Psoas muscle (tissue), 8 donors: Measurements from ENCODE around the gene AGTR1. TPM values are rescaled to one million over a fixed set of nuclear protein-coding genes. Genes with fewer than 3 reads are reported as not detected.

Source experiments
- ATAC-seq, 4 donors: fragments of 200-7000 bp; cut with Tn5 transposase; one replicate each; pipeline ENCODE4 v1.9.1; 2020; ENCODE audit warnings: moderate library complexity in 3 of 4, mild to moderate bottlenecking in 2 of 4
- DNase-seq, 2 donors: peaks; one replicate each; pipeline ENCODE4 v3.0.0-alpha.2; 2020
- H3K27ac ChIP-seq: fragments of 200-600 bp; one replicate; pipeline ENCODE4 v1.8.0; 2022
- H3K27me3 ChIP-seq, 3 donors: fragments of 200-600 bp in 1 of 3; one replicate each; pipeline versions ENCODE4 v1.6.1 to v1.8.0; 2013 to 2022; ENCODE audit warnings: low read length in 2 of 3, mild to moderate bottlenecking in 2 of 3, moderate library complexity in 1 of 3; ENCODE audit not compliant: insufficient read depth in 3 of 3
- H3K36me3 ChIP-seq, 2 donors: fragments of 200-600 bp in 1 of 2; one replicate each; pipeline versions ENCODE4 v1.6.1 to v1.8.0; 2013 to 2022; ENCODE audit warnings: low read depth in 1 of 2, mild to moderate bottlenecking in 1 of 2, moderate library complexity in 1 of 2; ENCODE audit not compliant: insufficient read depth in 1 of 2
- H3K4me1 ChIP-seq: fragments of 200-600 bp; one replicate; pipeline ENCODE4 v1.8.0; 2022
- H3K4me3 ChIP-seq: fragments of 200-600 bp; one replicate; pipeline ENCODE4 v1.8.0; 2022; ENCODE audit warnings: mild to moderate bottlenecking
- H3K9me3 ChIP-seq: fragments of 200-600 bp; one replicate; pipeline ENCODE4 v1.8.0; 2022
- CTCF ChIP-seq: fragments of 200-600 bp; IDR thresholded peaks from one replicate; pipeline ENCODE4 v1.8.0; 2022; ENCODE audit warnings: antibody characterized with exemption
- WGBS, 3 donors: extraction: QIAGEN DNeasy Blood & Tissue Kit; methylation state at CpG; one replicate each; pipeline versions ENCODE4 v1.1.6 to v1.1.7; 2013; 5-methylcytosine and 5-hydroxymethylcytosine counted together
- intact Hi-C, 2 donors: fragments of 100-400 bp; cut with DNase I; formaldehyde crosslinking; loops; one replicate each; pipeline versions ENCODE4 v1.11.0 to v1.14.2; 2022
- long read RNA-seq, 2 donors: library from polyadenylated mRNA; unstranded; transcript quantifications; one replicate each; pipeline ENCODE4 v2.0.0, GENCODE V29; 2021
- polyA plus RNA-seq, 3 donors: library from polyadenylated mRNA; stranded (reverse); fragments of 200-250 nt; gene quantifications; one replicate each; pipeline ENCODE4 v1.2.3, GENCODE V29; 2013
- total RNA-seq, 4 donors: library from RNA; stranded (reverse); fragmentation: NEBNext Ultra II Directional in 2 of 4; extraction: Animal tissue kit (Norgen Biotek cat#: 25700) in 2 of 4; gene quantifications; one replicate each; pipeline versions ENCODE4 v1.2.1 to v1.2.4, GENCODE V29; 2021 to 2023
- donor health status: healthy with polysubstance abuse.
- donor health status: DM: no; HTN: no; CAD: no; lungs with moderate emphysema.
- donor health status: Bipolar disorder and iron deficiency.
- donor health status: healthy.
- donor health status: DM: yes; HTN: yes; CAD: no.
- donor health status: DM: no; HTN: no; CAD: no.
- donor health status: DM: no; HTN: no; CAD: no.
- donor health status: DM: yes; HTN: yes; CAD: no.

AGTR1 gene
- total RNA-seq = 1 to 10 TPM; 3.1 to 8.5 (median 5.5) TPM
- polyA plus RNA-seq = 10 to 100 TPM in 1 of 3 donors, 1 to 10 TPM in 2; 5.7 to 11.4 (median 7.2) TPM
- long read RNA-seq, donor 1 = 0 reads
- long read RNA-seq, donor 2, transcript AGTR1-209 (2 exons, 2,359 nt) = major isoform, 11 of 17 reads
- long read RNA-seq, donor 2, transcript AGTR1-201 (3 exons, 2,356 nt) = minor isoform, 5 of 17 reads
- long read RNA-seq, donor 2, partial matches to known transcripts = 0 of 17 reads
- long read RNA-seq, donor 2, other reads (novel, unspliced or antisense) = 1 of 17 reads

GRCh38 chr3:148697306-148698189, at the start of gene AGTR1:
TSS of gene AGTR1 (plus strand) at chr3:148697903. CDS start at chr3:148741036, 43,133 bp downstream.
- no peak for TF ChIP-seq CTCF
- Histone ChIP-seq H3K27ac (peak within 1 kb of the TSS; percentile 34), H3K36me3 (no peaks in the 10 kb centered on the region), H3K9me3 (no peaks in the 10 kb centered on the region), H3K4me3 (peak within 1 kb of the TSS; percentile 69), H3K4me1 (no peaks in the 10 kb centered on the region), H3K27me3 (peaks cover 0 to 14% (median 3%) of the 10 kb centered on the region in 3 donors)
- ATAC-seq (peak; percentile 51 to 86 (median 62)), DNase-seq (peak; percentile 79 to 91)
- 2% methylated on average over 42 to 61 of the region's 61 CpGs for WGBS, 3 donors
- intact Hi-C loops = no loop called here

DNA sequence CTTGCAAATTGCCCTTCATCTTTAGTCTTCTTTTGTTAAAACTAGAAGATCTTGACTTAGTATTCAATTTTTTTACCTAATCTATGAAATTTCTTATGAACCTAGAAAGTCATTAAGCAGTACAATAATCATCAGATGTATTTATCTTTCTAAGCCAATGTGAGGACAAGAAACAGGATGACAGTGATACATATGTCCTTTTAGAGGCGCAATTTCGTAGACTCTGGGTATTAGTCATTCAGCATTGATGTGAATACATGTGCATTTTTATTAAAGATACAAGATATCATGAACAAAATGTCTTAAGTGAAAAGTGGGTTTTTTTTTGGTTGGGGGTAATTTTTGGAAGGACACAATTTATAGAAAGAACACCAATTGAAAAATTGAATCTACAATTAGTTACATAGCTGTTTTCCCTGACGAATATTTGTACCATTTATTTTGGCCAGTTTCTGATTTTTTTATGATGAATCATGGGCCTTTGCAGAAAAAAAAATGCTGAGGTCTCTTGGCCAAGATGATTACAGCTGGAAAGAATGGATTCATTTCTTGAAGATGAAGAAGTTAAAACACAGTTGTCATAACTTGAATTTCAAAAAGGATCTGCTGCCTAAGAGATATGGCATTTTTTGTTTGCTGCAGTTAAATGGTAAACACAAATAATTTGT, 48.9 kb upstream of the AGTR1 start:
- no peak for TF ChIP-seq CTCF
- Histone ChIP-seq H3K36me3 (no peaks in the 10 kb centered on the region), H3K4me1 (no peaks in the 10 kb centered on the region), H3K9me3 (no peaks in the 10 kb centered on the region), H3K4me3 (no peak overlapping the region), H3K27me3 (no peaks in the 10 kb centered on the region), H3K27ac (no peak overlapping the region)
- DNase-seq (no peak), ATAC-seq (no peak)
- WGBS, 3 donors = 64 to 71% (median 65%) methylated on average over 3 of the region's 3 CpGs
- intact Hi-C loops = no loop called here

- no peak for TF ChIP-seq CTCF
- WGBS, 3 donors = 68 to 78% (median 77%) methylated on average over 6 of the region's 6 CpGs
These were observed 46.2 kb upstream of the AGTR1 start for GRCh38 chr3:148651549-148651948.

GRCh38 chr3:148654433-148654832, 43.3 kb upstream of the AGTR1 start:
- Histone ChIP-seq H3K36me3 (no peaks in the 10 kb centered on the region), H3K9me3 (no peaks in the 10 kb centered on the region), H3K27me3 (no peaks in the 10 kb centered on the region), H3K4me3 (no peak overlapping the region), H3K27ac (no peak overlapping the region), H3K4me1 (no peaks in the 10 kb centered on the region)
- no peak for DNase-seq
- 75 to 83% (median 83%) methylated on average over 4 of the region's 4 CpGs for WGBS, 3 donors
- ATAC-seq = no peak
- intact Hi-C loops = no loop called here
- TF ChIP-seq CTCF = no peak

More at GRCh38 chr3:148651549-148651948, 46.2 kb upstream of the AGTR1 start:
- ATAC-seq = no peak
- DNase-seq = no peak
- H3K9me3 ChIP-seq = no peaks in the 10 kb centered on the region
- no peaks in the 10 kb centered on the region for H3K36me3 ChIP-seq
- H3K27ac ChIP-seq = no peak overlapping the region
- no peaks in the 10 kb centered on the region for H3K4me1 ChIP-seq
- H3K27me3 ChIP-seq = no peaks in the 10 kb centered on the region
- intact Hi-C loops = no loop called here
- H3K4me3 ChIP-seq = no peak overlapping the region
